Hepatocyte (in vitro differentiated cells): Measurements from ENCODE around the gene COL5A1.

Experiments used
- CTCF ChIP-seq: fragments of 200-600 bp; sonication (generic); IDR thresholded peaks from 2 replicates; pipeline ENCODE4 v1.5.1; 2016; ENCODE audit warnings: antibody characterized with exemption, mild to moderate bottlenecking; ENCODE audit not compliant: poor library complexity
- EZH2 ChIP-seq: fragments of 200-600 bp; sonication (generic); IDR thresholded peaks from 2 replicates; pipeline ENCODE4 v1.6.1; 2016; ENCODE audit warnings: antibody characterized with exemption, mild to moderate bottlenecking, borderline replicate concordance
- EZH2phosphoT487 ChIP-seq: fragments of 200-600 bp; sonication (generic); IDR thresholded peaks from one replicate; pipeline ENCODE4 v1.6.1; 2018; ENCODE audit warnings: antibody characterized with exemption, mild to moderate bottlenecking, low read depth, moderate library complexity; ENCODE audit not compliant: unreplicated experiment, severe bottlenecking

GRCh38 chr9:134802216-134802795 lies 160.7 kb downstream of the COL5A1 start:
- no peak for TF ChIP-seq CTCF
- no peak for TF ChIP-seq EZH2
- TF ChIP-seq EZH2phosphoT487 = no peak
